Fibroblast of pulmonary artery (primary cell): ENCODE data around the gene KRT24.
"Not testable (repeated sequence)": the region's sequence is repeated elsewhere in the genome, so short reads cannot be mapped to it uniquely, and the experiment has no call there.

ENCODE experiments used
- DNase-seq: peaks from one replicate; pipeline ENCODE4 v3.0.0-alpha.2; 2010; ENCODE audit warnings: low read depth
- H3K4me3 ChIP-seq: replicated peaks from 2 replicates; pipeline ENCODE4 v1.5.1; 2011; ENCODE audit warnings: low read depth, mild to moderate bottlenecking, control low read depth, low read length, moderate library complexity
- CTCF ChIP-seq: IDR thresholded peaks from 2 replicates; pipeline ENCODE4 v1.5.1; 2011; ENCODE audit warnings: mild to moderate bottlenecking, control low read depth, low read length, inconsistent platforms; ENCODE audit errors: missing control alignments

KRT24 gene

GRCh38 chr17:40703652-40704051 lies at the start of gene KRT24:
Gene KRT24 (minus strand): TSS chr17:40703752. CDS start chr17:40703693, 59 bp downstream.
- no peak for TF ChIP-seq CTCF
- no peak for DNase-seq
- no peak within 1 kb of the TSS for H3K4me3 ChIP-seq

- no peak overlapping the region for H3K4me3 ChIP-seq
- no peak for DNase-seq
- no peak for TF ChIP-seq CTCF
Observed at GRCh38 chr17:40751065-40751464, 47.5 kb upstream of the KRT24 start.

- no peak for DNase-seq
- no peak for TF ChIP-seq CTCF
- H3K4me3 ChIP-seq, result no peak overlapping the region
Observed at GRCh38 chr17:40750391-40750790, 46.8 kb upstream of the KRT24 start.

GRCh38 chr17:40748666-40749065 lies 45.1 kb upstream of the KRT24 start:
- DNase-seq, H3K4me3 ChIP-seq: not testable (repeated sequence)

- DNase-seq, result no peak
- no peak overlapping the region for H3K4me3 ChIP-seq
- TF ChIP-seq CTCF, result no peak
Observed at GRCh38 chr17:40738553-40738952, 35.0 kb upstream of the KRT24 start.

GRCh38 chr17:40735016-40735415 lies 31.5 kb upstream of the KRT24 start:
- TF ChIP-seq CTCF, result no peak
- no peak overlapping the region for H3K4me3 ChIP-seq
- no peak for DNase-seq

GRCh38 chr17:40734018-40734417 lies 30.5 kb upstream of the KRT24 start:
- no peak overlapping the region for H3K4me3 ChIP-seq
- DNase-seq, result no peak
- no peak for TF ChIP-seq CTCF

GRCh38 chr17:40730970-40731369 lies 27.4 kb upstream of the KRT24 start:
- no peak for DNase-seq
- no peak for TF ChIP-seq CTCF
- H3K4me3 ChIP-seq, result no peak overlapping the region
